Ovary (tissue), 9 donors: Measurements from ENCODE around the gene P2RY2. TPM values are rescaled to one million over a fixed set of nuclear protein-coding genes. Genes with fewer than 3 reads are reported as not detected.

Experiments
- DNase-seq, 5 donors: peaks; one replicate each; pipeline ENCODE4 v3.0.0-alpha.2; 2019 to 2020
- H3K27ac ChIP-seq, 2 donors: fragments of 200-600 bp; one replicate each; pipeline versions ENCODE4 v1.5.1 to v1.8.0; 2019 to 2022
- H3K27me3 ChIP-seq: fragments of 200-600 bp; one replicate; pipeline ENCODE4 v1.8.0; 2022
- H3K36me3 ChIP-seq: fragments of 200-600 bp; sonication (generic); one replicate; pipeline ENCODE4 v1.5.1; 2019
- H3K4me1 ChIP-seq: one replicate; pipeline ENCODE4 v1.8.1; 2013; ENCODE audit warnings: mild to moderate bottlenecking, moderate library complexity; ENCODE audit not compliant: insufficient read depth
- H3K4me3 ChIP-seq: fragments of 200-600 bp; sonication (generic); one replicate; pipeline ENCODE4 v1.5.1; 2017
- H3K9me3 ChIP-seq, 2 donors: fragments of 200-600 bp in 1 of 2; sonication (generic) in 1 of 2; one replicate each; pipeline versions ENCODE4 v1.5.1 to v1.8.1; 2013 to 2019; ENCODE audit warnings: mild to moderate bottlenecking in 1 of 2, moderate library complexity in 1 of 2
- CTCF ChIP-seq, 3 donors: fragments of 450-650 bp in 2 of 3; fragments of 200-600 bp in 1 of 3; IDR thresholded peaks; one replicate each; pipeline versions ENCODE4 v1.5.1 to v1.8.0; 2016 to 2022; ENCODE audit warnings: antibody characterized with exemption in 3 of 3, mild to moderate bottlenecking in 1 of 3
- EP300 ChIP-seq: sonication (generic); formaldehyde crosslinking; IDR thresholded peaks from one replicate; pipeline ENCODE4 v1.6.1; 2017; ENCODE audit warnings: antibody characterized with exemption
- POLR2A ChIP-seq: fragments of 450-650 bp; IDR thresholded peaks from one replicate; pipeline ENCODE4 v1.6.1; 2017; ENCODE audit warnings: antibody characterized with exemption, mild to moderate bottlenecking, moderate library complexity
- WGBS, 3 donors: extraction: QIAGEN DNeasy Blood & Tissue Kit in 1 of 3; methylation state at CpG; one replicate each; pipeline versions ENCODE4 v1.1.5 to v1.1.7; 2013 to 2017; 5-methylcytosine and 5-hydroxymethylcytosine counted together
- intact Hi-C, 4 donors: fragments of 100-400 bp; cut with DNase I; formaldehyde crosslinking; loops; one replicate each; pipeline versions ENCODE4 v1.11.0 to v1.15.1; 2022 to 2023
- polyA plus RNA-seq, 2 donors: library from polyadenylated mRNA; stranded (reverse); fragments of 200-250 nt in 1 of 2; fragments of 350-450 nt in 1 of 2; fragmentation: Illumina TruSeq in 1 of 2; extraction: RNeasy Lipid Tissue Mini Kit (QIAGEN cat#74804) in 1 of 2; gene quantifications; one replicate each; pipeline ENCODE4 v1.2.3, GENCODE V29; 2013 to 2014
- total RNA-seq, 7 donors: library from RNA; depleted of rRNA in 2 of 7; stranded (reverse); fragments of >200 nt in 2 of 7; fragmentation: NEBNext Ultra II Directional in 3 of 7; extraction: Animal tissue kit (Norgen Biotek cat#: 25700) in 3 of 7; gene quantifications; one replicate each; pipeline versions ENCODE4 v1.1.0 to v1.2.4, GENCODE V29; 2016 to 2023
- donor health status: DM: no; HTN: no; CAD: no; lungs with moderate emphysema.
- donor health status: DM: no; HTN: no; CAD: no.
- donor health status: Bipolar disorder and iron deficiency.
- donor health status: DM: yes; HTN: yes; CAD: no.
- donor health status: DM: no; HTN: no; CAD: no.
- donor health status: DM: yes; HTN: yes; CAD: no.

P2RY2 gene
- total and polyA plus RNA-seq, 9 donors: 0.44 to 1.6 (median 1.0) TPM

- H3K36me3 ChIP-seq: no peaks in the 10 kb centered on the region
- intact Hi-C loops: loop anchor here in 1 of 4 donors (10.0 kb wide), 1 partner anchor 524 kb away; no protein-coding TSS in a partner anchor
- no peak for TF ChIP-seq POLR2A
- no peak for TF ChIP-seq EP300
- no peak for TF ChIP-seq CTCF (IDR thresholded peaks at IDR 0.05)
- no peak overlapping the region for H3K4me3 ChIP-seq
- no peak overlapping the region for H3K27ac ChIP-seq
- H3K9me3 ChIP-seq: no peaks in the 10 kb centered on the region
- WGBS, 3 donors: 90 to 95% (median 93%) methylated on average over 3 of the region's 3 CpGs
- no peaks in the 10 kb centered on the region for H3K27me3 ChIP-seq
- DNase-seq: no peak
- H3K4me1 ChIP-seq: no peaks in the 10 kb centered on the region
Measured at GRCh38 chr11:73248526-73249185, 30.6 kb downstream of the P2RY2 start.

- peak in 2 of 5 donors; percentile 1 to 22 for DNase-seq
- no peak overlapping the region for H3K27ac ChIP-seq
- no peaks in the 10 kb centered on the region for H3K4me1 ChIP-seq
- H3K9me3 ChIP-seq: no peaks in the 10 kb centered on the region
- WGBS, 3 donors: 82 to 89% (median 85%) methylated on average over 5 of the region's 5 CpGs
- intact Hi-C loops: loop anchor here in 1 of 4 donors (10.0 kb wide), 1 partner anchor 525 kb away; no protein-coding TSS in a partner anchor
- no peaks in the 10 kb centered on the region for H3K27me3 ChIP-seq
- H3K36me3 ChIP-seq: no peaks in the 10 kb centered on the region
- TF ChIP-seq EP300 (no peak), CTCF (IDR thresholded peaks at IDR 0.05) (no peak), POLR2A (no peak)
- H3K4me3 ChIP-seq: no peak overlapping the region
Measured at GRCh38 chr11:73249304-73249703, 31.2 kb downstream of the P2RY2 start.

GRCh38 chr11:73249853-73250783 is 32.0 kb downstream of the P2RY2 start:
- DNase-seq: peak in 1 of 5 donors; percentile 17
- intact Hi-C loops: loop anchor here in 1 of 4 donors (10.0 kb wide), 1 partner anchor 525 kb away; no protein-coding TSS in a partner anchor

More at GRCh38 chr11:73249853-73250783, 32.0 kb downstream of the P2RY2 start:
- no peak overlapping the region for H3K4me3 ChIP-seq
- no peaks in the 10 kb centered on the region for H3K27me3 ChIP-seq
- H3K36me3 ChIP-seq: no peaks in the 10 kb centered on the region
- WGBS, 3 donors: 89 to 93% (median 92%) methylated on average over 11 of the region's 11 CpGs
- no peak overlapping the region for H3K27ac ChIP-seq
- no peaks in the 10 kb centered on the region for H3K4me1 ChIP-seq
- H3K9me3 ChIP-seq: no peaks in the 10 kb centered on the region
- TF ChIP-seq CTCF (IDR thresholded peaks at IDR 0.05) (no peak), POLR2A (no peak), EP300 (no peak)
